ENCODE measurements around the gene PTPMT1.

PTPMT1 gene

GRCh38 chr11:47586098-47586855 lies 20.9 kb downstream of the PTPMT1 start, which contains the start of gene FAM180B:
Gene FAM180B, plus strand, starts transcription at chr11:47586678. Its CDS starts 91 bp downstream, at chr11:47586769.
- DNase-seq = no peak

- DNase-seq = no peak
Observed at GRCh38 chr11:47587039-47587716, 21.8 kb downstream of the PTPMT1 start.

- no peak for DNase-seq
Observed at GRCh38 chr11:47587723-47588326, 22.4 kb downstream of the PTPMT1 start.

- DNase-seq = no peak
Observed at GRCh38 chr11:47589118-47589517, 23.7 kb downstream of the PTPMT1 start.

- no peak for DNase-seq
Observed at GRCh38 chr11:47589584-47589976, 24.2 kb downstream of the PTPMT1 start.

GRCh38 chr11:47589977-47590861 lies 24.8 kb downstream of the PTPMT1 start:
- DNase-seq = no peak

GRCh38 chr11:47591764-47592163 lies 26.4 kb downstream of the PTPMT1 start:
- no peak for DNase-seq

GRCh38 chr11:47592251-47592650 lies 26.9 kb downstream of the PTPMT1 start:
- DNase-seq = no peak

- DNase-seq = no peak
Observed at GRCh38 chr11:47592970-47593369, 27.6 kb downstream of the PTPMT1 start.

GRCh38 chr11:47593492-47593933 lies 28.1 kb downstream of the PTPMT1 start:
- no peak for DNase-seq

- no peak for DNase-seq
Observed at GRCh38 chr11:47593934-47594855, 28.8 kb downstream of the PTPMT1 start, which contains the start of gene C1QTNF4. Gene C1QTNF4, minus strand, starts transcription at chr11:47594411. Its CDS starts 3,601 bp downstream, at chr11:47590810.

- DNase-seq = no peak
Observed at GRCh38 chr11:47595029-47595428, 29.6 kb downstream of the PTPMT1 start.

GRCh38 chr11:47595967-47596366 lies 30.6 kb downstream of the PTPMT1 start:
- DNase-seq = no peak

GRCh38 chr11:47599902-47600301 lies 34.5 kb downstream of the PTPMT1 start:
- DNase-seq = no peak

GRCh38 chr11:47603295-47603694 lies 37.9 kb downstream of the PTPMT1 start:
- DNase-seq = no peak

- DNase-seq = no peak
Observed at GRCh38 chr11:47605921-47606320, 40.5 kb downstream of the PTPMT1 start.

GRCh38 chr11:47606731-47607130 lies 41.3 kb downstream of the PTPMT1 start:
- no peak for DNase-seq

- DNase-seq = no peak
Observed at GRCh38 chr11:47607380-47607779, 42.0 kb downstream of the PTPMT1 start.

GRCh38 chr11:47609675-47610074 lies 44.3 kb downstream of the PTPMT1 start:
- no peak for DNase-seq

- DNase-seq = no peak
Observed at GRCh38 chr11:47611348-47611794, 46.0 kb downstream of the PTPMT1 start.

GRCh38 chr11:47615249-47615648 lies 49.9 kb downstream of the PTPMT1 start:
- DNase-seq = no peak
